HL-60/S4 treated with retinoic acid at 250 ng/mL for 4 days and 3 days (cell line): ENCODE results near the gene ORC3.
"Not testable (repeated sequence)": the region's sequence is repeated elsewhere in the genome, so short reads cannot be mapped to it uniquely, and the experiment has no call there.

Source experiments
- in situ Hi-C: fragments of 300-500 bp; cut with MboI; formaldehyde crosslinking; loops from 2 replicates; pipeline ENCODE4 v1.7.0; 2022; ENCODE audit warnings: low sequenced_read_pairs

Gene ORC3

GRCh38 chr6:87590990-87591389, 1.1 kb downstream of the ORC3 start:
- in situ Hi-C loops = no loop called here

GRCh38 chr6:87600576-87600975, 10.6 kb downstream of the ORC3 start:
- in situ Hi-C loops = no loop called here

- in situ Hi-C loops = no loop called here
Measured at GRCh38 chr6:87606199-87606598, 16.3 kb downstream of the ORC3 start.

GRCh38 chr6:87608802-87609201, 18.9 kb downstream of the ORC3 start:
- in situ Hi-C loops = no loop called here

GRCh38 chr6:87613018-87613417, 23.1 kb downstream of the ORC3 start:
- in situ Hi-C loops = not testable (repeated sequence)

- in situ Hi-C loops = no loop called here
Measured at GRCh38 chr6:87617405-87617804, 27.5 kb downstream of the ORC3 start.

- in situ Hi-C loops = no loop called here
Measured at GRCh38 chr6:87618531-87618930, 28.6 kb downstream of the ORC3 start.

GRCh38 chr6:87623248-87623647, 33.3 kb downstream of the ORC3 start:
- in situ Hi-C loops = no loop called here

GRCh38 chr6:87628424-87628823, 38.5 kb downstream of the ORC3 start:
- in situ Hi-C loops = no loop called here

- in situ Hi-C loops = no loop called here
Measured at GRCh38 chr6:87628881-87629280, 38.9 kb downstream of the ORC3 start.

GRCh38 chr6:87630746-87631145, 40.8 kb downstream of the ORC3 start:
- in situ Hi-C loops = no loop called here

GRCh38 chr6:87633851-87634250, 43.9 kb downstream of the ORC3 start:
- in situ Hi-C loops = no loop called here

- in situ Hi-C loops = no loop called here
Measured at GRCh38 chr6:87636315-87636714, 46.4 kb downstream of the ORC3 start.

GRCh38 chr6:87637106-87637505, 47.2 kb downstream of the ORC3 start:
- in situ Hi-C loops = no loop called here

- in situ Hi-C loops = no loop called here
Measured at GRCh38 chr6:87639373-87639772, 49.4 kb downstream of the ORC3 start.

- in situ Hi-C loops = no loop called here
Measured at GRCh38 chr6:87641065-87641692, 51.2 kb downstream of the ORC3 start.

GRCh38 chr6:87645080-87645479, 55.1 kb downstream of the ORC3 start:
- in situ Hi-C loops = no loop called here

- in situ Hi-C loops = no loop called here
Measured at GRCh38 chr6:87653074-87653962, 63.4 kb downstream of the ORC3 start.

- in situ Hi-C loops = no loop called here
Measured at GRCh38 chr6:87654122-87654521, 64.2 kb downstream of the ORC3 start.

- in situ Hi-C loops = no loop called here
Measured at GRCh38 chr6:87654875-87655454, 65.0 kb downstream of the ORC3 start.

- in situ Hi-C loops = no loop called here
Measured at GRCh38 chr6:87655824-87656223, 65.9 kb downstream of the ORC3 start.

- in situ Hi-C loops = no loop called here
Measured at GRCh38 chr6:87656857-87657256, 66.9 kb downstream of the ORC3 start.
